HG03097 (cell line): Measurements from ENCODE around the gene SLC38A11.

ENCODE experiments used
- ATAC-seq: cut with Tn5 transposase; IDR thresholded peaks from one replicate; pipeline ENCODE4 v1.9.1; 2021; ENCODE audit not compliant: unreplicated experiment, low FRiP score

SLC38A11 gene

GRCh38 chr2:164972216-164972615 is 16.9 kb upstream of the SLC38A11 start:
- ATAC-seq = no peak

GRCh38 chr2:164969909-164970690 is 14.8 kb upstream of the SLC38A11 start:
- ATAC-seq = no peak

GRCh38 chr2:164967781-164968228 is 12.5 kb upstream of the SLC38A11 start:
- no peak for ATAC-seq

- no peak for ATAC-seq
Measured at GRCh38 chr2:164967361-164967760, 12.0 kb upstream of the SLC38A11 start.

GRCh38 chr2:164964700-164965099 is 9.4 kb upstream of the SLC38A11 start:
- ATAC-seq = no peak

GRCh38 chr2:164960159-164960558 is 4.8 kb upstream of the SLC38A11 start:
- ATAC-seq = no peak

GRCh38 chr2:164954186-164954585 is 1.1 kb downstream of the SLC38A11 start:
- no peak for ATAC-seq

- no peak for ATAC-seq
Measured at GRCh38 chr2:164953279-164953678, 2.0 kb downstream of the SLC38A11 start.

GRCh38 chr2:164952057-164952702 is 3.1 kb downstream of the SLC38A11 start:
- ATAC-seq = no peak

GRCh38 chr2:164948540-164948939 is 6.8 kb downstream of the SLC38A11 start:
- ATAC-seq = no peak

- no peak for ATAC-seq
Measured at GRCh38 chr2:164947281-164947680, 8.0 kb downstream of the SLC38A11 start.

GRCh38 chr2:164943289-164943688 is 12.0 kb downstream of the SLC38A11 start:
- no peak for ATAC-seq

GRCh38 chr2:164937864-164938401 is 17.4 kb downstream of the SLC38A11 start:
- no peak for ATAC-seq

- ATAC-seq = no peak
Measured at GRCh38 chr2:164935118-164936101, 19.9 kb downstream of the SLC38A11 start.

GRCh38 chr2:164934401-164935117 is 20.8 kb downstream of the SLC38A11 start:
- no peak for ATAC-seq

- no peak for ATAC-seq
Measured at GRCh38 chr2:164933671-164934189, 21.6 kb downstream of the SLC38A11 start.

- ATAC-seq = no peak
Measured at GRCh38 chr2:164932377-164932776, 22.9 kb downstream of the SLC38A11 start.

- ATAC-seq = no peak
Measured at GRCh38 chr2:164928101-164928673, 27.1 kb downstream of the SLC38A11 start.

- ATAC-seq = no peak
Measured at GRCh38 chr2:164922134-164922533, 33.2 kb downstream of the SLC38A11 start.
